HEK293 (cell line): ENCODE data around the gene MTUS2.

Source experiments
- CTCF ChIA-PET: fragments of 350-600 bp; formaldehyde crosslinking; extraction: SDS; loops from one replicate; lab custom pipeline; 2021; ENCODE audit warnings: antibody characterized with exemption; lab: Yijun Ruan, JAX
- POLR2A ChIA-PET: fragments of 300-600 bp; formaldehyde crosslinking; extraction: SDS; loops from one replicate; lab custom pipeline; 2020; ENCODE audit warnings: antibody characterized with exemption, inconsistent platforms; lab: Yijun Ruan, JAX
- H3K27ac ChIP-seq: fragments of 200-500 bp; sonication (Bioruptor generic); 2 replicates; pipeline ENCODE4 v1.5.1; 2014; ENCODE audit warnings: low read depth, low read length, control low read depth, inconsistent platforms; ENCODE audit errors: extremely low read depth
- H3K36me3 ChIP-seq, 2 experiments: fragments of 200-500 bp in 1 of 2; sonication (Bioruptor generic) in 1 of 2; 1 replicate in 1 of 2; 2 replicates in 1 of 2; pipeline ENCODE4 v1.5.1; 2014 to 2017; ENCODE audit warnings: inconsistent platforms in 2 of 2, low read length in 2 of 2; ENCODE audit not compliant: control insufficient read depth in 2 of 2, insufficient read depth in 1 of 2
- H3K4me1 ChIP-seq: fragments of 200-500 bp; sonication (Bioruptor generic); 2 replicates; pipeline ENCODE4 v1.5.1; 2014; ENCODE audit warnings: mild to moderate bottlenecking, low read length, inconsistent platforms; ENCODE audit not compliant: control insufficient read depth, insufficient read depth
- H3K4me3 ChIP-seq: 2 replicates; pipeline ENCODE4 v1.5.1; 2011; ENCODE audit warnings: low read depth, mild to moderate bottlenecking, control low read depth, low read length, moderate library complexity
- H3K9me3 ChIP-seq: fragments of 200-500 bp; sonication (Bioruptor generic); 2 replicates; pipeline ENCODE4 v1.5.1; 2014; ENCODE audit warnings: low read depth, low read length, inconsistent platforms; ENCODE audit not compliant: control insufficient read depth, insufficient read depth
- BCL11A ChIP-seq: fragments of 450-650 bp; formaldehyde crosslinking; IDR thresholded peaks from 2 replicates; pipeline ENCODE4 v1.5.1; 2016; ENCODE audit warnings: low read depth, missing biosample characterization, missing genetic modification characterization
- GLIS1 ChIP-seq: fragments of 450-650 bp; formaldehyde crosslinking; IDR thresholded peaks from 2 replicates; pipeline ENCODE4 v1.5.1; 2016; ENCODE audit warnings: missing biosample characterization, missing genetic modification characterization
- HOXC10 ChIP-seq: sonication (generic); formaldehyde crosslinking; IDR thresholded peaks from 2 replicates; pipeline ENCODE4 v1.8.1; 2023; ENCODE audit warnings: mild to moderate bottlenecking, missing genetic modification reagents
- SCRT1 ChIP-seq: fragments of 450-650 bp; formaldehyde crosslinking; IDR thresholded peaks from 2 replicates; pipeline ENCODE4 v1.5.1; 2016; ENCODE audit warnings: missing biosample characterization, missing genetic modification characterization, borderline replicate concordance
- SCRT2 ChIP-seq: fragments of 450-650 bp; formaldehyde crosslinking; IDR thresholded peaks from 2 replicates; pipeline ENCODE4 v1.5.1; 2016; ENCODE audit warnings: missing biosample characterization, missing genetic modification characterization
- ZNF221 ChIP-seq: fragments of 450-650 bp; formaldehyde crosslinking; IDR thresholded peaks from 2 replicates; pipeline ENCODE4 v1.5.1; 2017; ENCODE audit warnings: missing biosample characterization, missing genetic modification characterization, borderline replicate concordance
- ZNF433 ChIP-seq: fragments of 450-650 bp; formaldehyde crosslinking; IDR thresholded peaks from 2 replicates; pipeline ENCODE4 v1.5.1; 2016; ENCODE audit warnings: missing biosample characterization, missing genetic modification characterization, low read depth
- TF ChIP-seq, protein P1 (sequence below): fragments of 450-650 bp; formaldehyde crosslinking; IDR thresholded peaks from 2 replicates; pipeline ENCODE4 v1.5.1; 2016; ENCODE audit warnings: missing biosample characterization, missing genetic modification characterization
- TF ChIP-seq, protein P2 (sequence below): fragments of 450-650 bp; formaldehyde crosslinking; conservative IDR thresholded peaks from 2 replicates; pipeline ENCODE4 v1.5.1; 2016; ENCODE audit warnings: low read depth, missing biosample characterization, missing genetic modification characterization

The MTUS2 gene

DNA sequence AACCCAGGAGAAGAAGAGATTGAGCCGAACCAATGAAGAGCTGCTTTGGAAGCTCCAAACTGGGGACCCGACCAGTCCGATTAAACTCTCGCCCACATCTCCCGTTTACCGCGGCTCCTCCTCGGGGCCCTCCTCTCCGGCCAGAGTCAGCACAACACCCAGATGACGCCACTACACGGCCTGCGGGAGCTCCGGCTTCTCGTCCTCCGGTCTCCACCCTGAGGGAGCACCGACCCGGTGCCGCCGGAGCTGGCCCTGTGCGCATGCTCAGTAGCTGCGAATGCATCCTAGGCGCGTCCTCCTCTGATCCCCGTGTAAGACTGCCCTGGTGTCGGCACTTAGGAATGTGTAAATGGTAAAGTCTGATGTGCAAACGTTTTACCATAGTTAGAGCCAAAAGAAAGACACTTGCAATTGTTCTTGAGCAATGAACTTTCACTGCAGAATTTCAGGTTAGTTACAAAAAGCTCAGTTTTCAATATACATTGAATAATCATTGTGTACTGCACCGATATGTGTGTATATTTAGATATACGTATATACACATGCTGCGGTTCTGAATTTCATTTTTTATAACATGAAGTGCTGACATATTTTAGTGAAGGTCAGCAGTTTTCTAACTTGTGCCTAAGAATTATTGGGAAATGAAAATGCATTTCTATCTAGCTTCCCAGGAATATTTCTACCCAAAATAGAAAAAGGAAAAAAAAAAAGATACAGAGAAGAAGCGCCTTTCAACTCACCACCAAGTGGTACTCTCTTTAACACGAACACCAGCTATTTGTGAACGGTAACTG lies 683.1 kb downstream of the MTUS2 start:
- H3K9me3 ChIP-seq, result no peaks in the 10 kb centered on the region
- no peaks in the 10 kb centered on the region; the same call in 1 of the 2 replicates for H3K4me1 ChIP-seq
- ChIA-PET CTCF (interaction anchor here (0.6 kb wide), 2 partner anchors 25 to 85 kb away, joined by 3 to 4 read pairs; no protein-coding TSS in a partner anchor), POLR2A (no interaction called here)
- no peak for TF ChIP-seq HOXC10 (CRISPR knock-in tag)
- no peak for TF ChIP-seq SCRT1
- no peaks in the 10 kb centered on the region for H3K36me3 ChIP-seq
- no peak overlapping the region for H3K4me3 ChIP-seq
- H3K27ac ChIP-seq, result no peak overlapping the region

- ChIA-PET POLR2A (no interaction called here), CTCF (interaction anchor here (0.7 kb wide), 1 partner anchor 203 kb away, joined by 4 read pairs; no protein-coding TSS in a partner anchor)
- H3K9me3 ChIP-seq, result no peaks in the 10 kb centered on the region
- no peak overlapping the region for H3K4me3 ChIP-seq
- H3K27ac ChIP-seq, result no peak overlapping the region
- TF ChIP-seq ZNF433 (no peak), GLIS1 (tag by site-specific recombination) (no peak), BCL11A (no peak)
- TF ChIP-seq, protein P1, sequence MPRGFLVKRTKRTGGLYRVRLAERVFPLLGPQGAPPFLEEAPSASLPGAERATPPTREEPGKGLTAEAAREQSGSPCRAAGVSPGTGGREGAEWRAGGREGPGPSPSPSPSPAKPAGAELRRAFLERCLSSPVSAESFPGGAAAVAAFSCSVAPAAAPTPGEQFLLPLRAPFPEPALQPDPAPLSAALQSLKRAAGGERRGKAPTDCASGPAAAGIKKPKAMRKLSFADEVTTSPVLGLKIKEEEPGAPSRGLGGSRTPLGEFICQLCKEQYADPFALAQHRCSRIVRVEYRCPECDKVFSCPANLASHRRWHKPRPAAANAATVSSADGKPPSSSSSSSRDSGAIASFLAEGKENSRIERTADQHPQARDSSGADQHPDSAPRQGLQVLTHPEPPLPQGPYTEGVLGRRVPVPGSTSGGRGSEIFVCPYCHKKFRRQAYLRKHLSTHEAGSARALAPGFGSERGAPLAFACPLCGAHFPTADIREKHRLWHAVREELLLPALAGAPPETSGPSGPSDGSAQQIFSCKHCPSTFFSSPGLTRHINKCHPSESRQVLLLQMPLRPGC (tag by site-specific recombination), result no peak
- TF ChIP-seq, all 188 proteins: peak for 0
- Histone ChIP-seq H3K36me3 (no peaks in the 10 kb centered on the region), H3K4me1 (no peaks in the 10 kb centered on the region; the same call in 1 of the 2 replicates)
Observed at GRCh38 chr13:29504691-29505090, 684.6 kb downstream of the MTUS2 start.

DNA sequence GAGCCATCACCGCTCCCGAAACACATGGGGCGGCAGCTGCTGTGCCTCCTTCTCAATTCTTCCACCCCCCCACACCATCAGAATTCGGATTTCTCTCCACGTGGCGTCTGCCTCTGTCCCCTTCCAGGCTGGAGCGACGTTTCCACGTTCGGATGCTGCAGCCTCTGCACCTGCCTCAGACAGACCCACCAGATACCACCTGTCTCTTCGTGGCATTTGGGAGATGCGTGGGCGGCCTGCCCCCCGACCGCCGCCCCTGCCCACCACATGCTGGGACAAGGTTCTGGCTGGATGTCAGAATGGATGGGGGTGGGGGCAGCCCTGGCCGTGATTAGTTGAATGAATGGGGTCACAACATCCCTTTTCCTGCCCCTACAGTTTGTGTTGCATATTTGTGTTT lies 685.4 kb downstream of the MTUS2 start:
- CTCF ChIA-PET, result no interaction called here
- Histone ChIP-seq H3K4me1 (no peaks in the 10 kb centered on the region; the same call in 1 of the 2 replicates), H3K9me3 (no peaks in the 10 kb centered on the region), H3K36me3 (no peaks in the 10 kb centered on the region), H3K4me3 (no peak overlapping the region), H3K27ac (no peak overlapping the region)
- TF ChIP-seq, protein P2, sequence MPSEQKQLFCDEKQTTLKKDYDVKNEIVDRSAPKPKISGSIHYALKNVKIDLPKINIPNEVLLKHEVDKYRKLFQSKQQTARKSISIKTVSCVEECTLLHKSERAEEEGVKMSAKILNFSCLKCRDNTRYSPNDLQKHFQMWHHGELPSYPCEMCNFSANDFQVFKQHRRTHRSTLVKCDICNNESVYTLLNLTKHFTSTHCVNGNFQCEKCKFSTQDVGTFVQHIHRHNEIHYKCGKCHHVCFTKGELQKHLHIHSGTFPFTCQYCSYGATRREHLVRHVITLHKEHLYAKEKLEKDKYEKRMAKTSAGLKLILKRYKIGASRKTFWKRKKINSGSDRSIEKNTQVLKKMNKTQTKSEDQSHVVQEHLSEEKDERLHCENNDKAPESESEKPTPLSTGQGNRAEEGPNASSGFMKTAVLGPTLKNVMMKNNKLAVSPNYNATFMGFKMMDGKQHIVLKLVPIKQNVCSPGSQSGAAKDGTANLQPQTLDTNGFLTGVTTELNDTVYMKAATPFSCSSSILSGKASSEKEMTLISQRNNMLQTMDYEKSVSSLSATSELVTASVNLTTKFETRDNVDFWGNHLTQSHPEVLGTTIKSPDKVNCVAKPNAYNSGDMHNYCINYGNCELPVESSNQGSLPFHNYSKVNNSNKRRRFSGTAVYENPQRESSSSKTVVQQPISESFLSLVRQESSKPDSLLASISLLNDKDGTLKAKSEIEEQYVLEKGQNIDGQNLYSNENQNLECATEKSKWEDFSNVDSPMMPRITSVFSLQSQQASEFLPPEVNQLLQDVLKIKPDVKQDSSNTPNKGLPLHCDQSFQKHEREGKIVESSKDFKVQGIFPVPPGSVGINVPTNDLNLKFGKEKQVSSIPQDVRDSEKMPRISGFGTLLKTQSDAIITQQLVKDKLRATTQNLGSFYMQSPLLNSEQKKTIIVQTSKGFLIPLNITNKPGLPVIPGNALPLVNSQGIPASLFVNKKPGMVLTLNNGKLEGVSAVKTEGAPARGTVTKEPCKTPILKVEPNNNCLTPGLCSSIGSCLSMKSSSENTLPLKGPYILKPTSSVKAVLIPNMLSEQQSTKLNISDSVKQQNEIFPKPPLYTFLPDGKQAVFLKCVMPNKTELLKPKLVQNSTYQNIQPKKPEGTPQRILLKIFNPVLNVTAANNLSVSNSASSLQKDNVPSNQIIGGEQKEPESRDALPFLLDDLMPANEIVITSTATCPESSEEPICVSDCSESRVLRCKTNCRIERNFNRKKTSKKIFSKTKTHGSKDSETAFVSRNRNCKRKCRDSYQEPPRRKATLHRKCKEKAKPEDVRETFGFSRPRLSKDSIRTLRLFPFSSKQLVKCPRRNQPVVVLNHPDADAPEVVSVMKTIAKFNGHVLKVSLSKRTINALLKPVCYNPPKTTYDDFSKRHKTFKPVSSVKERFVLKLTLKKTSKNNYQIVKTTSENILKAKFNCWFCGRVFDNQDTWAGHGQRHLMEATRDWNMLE (tag by site-specific recombination), result no peak
- POLR2A ChIA-PET, result no interaction called here

DNA sequence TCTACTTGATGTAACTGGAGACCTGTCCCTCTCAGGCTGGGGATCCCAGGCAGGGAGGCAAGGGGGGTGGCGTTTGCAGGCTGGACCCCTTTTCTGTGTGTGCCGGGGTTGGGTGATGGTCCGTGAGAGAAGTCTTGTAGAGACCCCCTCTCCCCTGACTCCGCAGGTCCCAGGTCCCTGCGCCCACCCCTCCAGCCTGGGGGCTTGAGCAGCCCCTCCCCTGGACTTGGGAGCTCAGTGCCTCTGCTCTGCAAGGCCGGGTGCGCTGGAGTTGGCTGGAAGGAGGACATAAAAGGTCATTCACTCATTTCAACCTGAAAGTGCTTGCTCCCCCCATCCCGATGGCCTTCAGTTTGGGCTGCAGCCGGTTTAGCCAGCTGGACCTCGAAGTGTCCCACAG lies 685.8 kb downstream of the MTUS2 start:
- Histone ChIP-seq H3K4me3 (no peak overlapping the region), H3K4me1 (no peaks in the 10 kb centered on the region; the same call in 1 of the 2 replicates), H3K36me3 (peaks cover 0 to 2% of the 10 kb centered on the region in 2 experiments; a peak in 1 of 3 replicates), H3K27ac (no peak overlapping the region), H3K9me3 (no peaks in the 10 kb centered on the region)
- ChIA-PET CTCF (interaction anchor here (0.9 kb wide), 1 partner anchor 202 kb away, joined by 4 read pairs; no protein-coding TSS in a partner anchor), POLR2A (no interaction called here)
- no peak for TF ChIP-seq ZNF221
- TF ChIP-seq SCRT2 (tag by site-specific recombination), result peak; percentile 13; the same call in 1 of the 2 replicates
